Measurements from ENCODE around the gene ZPR1.
"Not testable (repeated sequence)": the region's sequence is repeated elsewhere in the genome, so short reads cannot be mapped to it uniquely, and the experiment has no call there.

ZPR1 gene

GRCh38 chr11:116813170-116813569 lies 25.3 kb upstream of the ZPR1 start:
- H3K36me3 ChIP-seq, result no peaks in the 10 kb centered on the region
- no peak overlapping the region for H3K27ac ChIP-seq
- no peaks in the 10 kb centered on the region for H3K27me3 ChIP-seq
- H3K4me2 ChIP-seq, result no peak overlapping the region
- no peaks in the 10 kb centered on the region for H3K4me1 ChIP-seq
- H3K4me3 ChIP-seq, result no peak overlapping the region
- no peaks in the 10 kb centered on the region for H3K9me3 ChIP-seq (replicated peaks in 1 of 11)
- no peaks in the 10 kb centered on the region for H4K20me1 ChIP-seq
- H3K9ac ChIP-seq, result no peak overlapping the region
- no peak for TF ChIP-seq Cebpa-rat (IDR thresholded peaks at IDR 0.05)

GRCh38 chr11:116812109-116812508 lies 24.3 kb upstream of the ZPR1 start:
- no peaks in the 10 kb centered on the region for H4K20me1 ChIP-seq
- H3K27ac ChIP-seq, result no peak overlapping the region
- H3K9me3 ChIP-seq (replicated peaks in 1 of 11), result no peaks in the 10 kb centered on the region
- no peak overlapping the region for H3K4me3 ChIP-seq
- TF ChIP-seq Cebpa-rat (IDR thresholded peaks at IDR 0.05), result no peak
- no peak overlapping the region for H3K4me2 ChIP-seq
- no peaks in the 10 kb centered on the region for H3K36me3 ChIP-seq
- H3K4me1 ChIP-seq, result no peaks in the 10 kb centered on the region
- no peaks in the 10 kb centered on the region for H3K27me3 ChIP-seq
- no peak overlapping the region for H3K9ac ChIP-seq

GRCh38 chr11:116811194-116811593 lies 23.4 kb upstream of the ZPR1 start:
- TF ChIP-seq Cebpa-rat (IDR thresholded peaks at IDR 0.05), result no peak
- H3K4me1 ChIP-seq, result no peaks in the 10 kb centered on the region
- no peaks in the 10 kb centered on the region for H3K36me3 ChIP-seq
- H3K9me3 ChIP-seq (replicated peaks in 1 of 11), result no peaks in the 10 kb centered on the region
- H4K20me1 ChIP-seq, result no peaks in the 10 kb centered on the region
- no peaks in the 10 kb centered on the region for H3K27me3 ChIP-seq
- no peak overlapping the region for H3K9ac ChIP-seq
- H3K4me3 ChIP-seq, result no peak overlapping the region
- H3K27ac ChIP-seq, result no peak overlapping the region
- H3K4me2 ChIP-seq, result no peak overlapping the region

GRCh38 chr11:116808262-116809175 lies 20.7 kb upstream of the ZPR1 start:
- Histone ChIP-seq H3K36me3 (no peaks in the 10 kb centered on the region), H4K20me1 (no peaks in the 10 kb centered on the region), H3K27ac (no peak overlapping the region), H3K27me3 (no peaks in the 10 kb centered on the region), H3K4me3 (no peak overlapping the region), H3K9me3 (replicated peaks in 1 of 11) (no peaks in the 10 kb centered on the region), H3K4me2 (no peak overlapping the region), H3K9ac (no peak overlapping the region), H3K4me1 (no peaks in the 10 kb centered on the region)
- TF ChIP-seq Cebpa-rat (IDR thresholded peaks at IDR 0.05), result no peak

- Histone ChIP-seq H4K20me1 (no peaks in the 10 kb centered on the region), H3K4me2 (no peak overlapping the region), H3K4me1 (no peaks in the 10 kb centered on the region), H3K4me3 (no peak overlapping the region), H3K9ac (no peak overlapping the region), H3K9me3 (replicated peaks in 1 of 11) (no peaks in the 10 kb centered on the region), H3K36me3 (no peaks in the 10 kb centered on the region), H3K27me3 (no peaks in the 10 kb centered on the region), H3K27ac (no peak overlapping the region)
- no peak for TF ChIP-seq Cebpa-rat (IDR thresholded peaks at IDR 0.05)
Observed at GRCh38 chr11:116807601-116808261, 19.9 kb upstream of the ZPR1 start.

GRCh38 chr11:116804001-116804400 lies 16.2 kb upstream of the ZPR1 start:
- Histone ChIP-seq H3K36me3 (no peaks in the 10 kb centered on the region), H4K20me1 (no peaks in the 10 kb centered on the region), H3K9me3 (replicated peaks in 1 of 11) (no peaks in the 10 kb centered on the region), H3K27me3 (no peaks in the 10 kb centered on the region), H3K4me3 (no peak overlapping the region), H3K9ac (no peak overlapping the region), H3K4me1 (no peaks in the 10 kb centered on the region), H3K4me2 (no peak overlapping the region), H3K27ac (no peak overlapping the region)
- no peak for TF ChIP-seq Cebpa-rat (IDR thresholded peaks at IDR 0.05)

- not testable (repeated sequence) for H3K9ac ChIP-seq; H3K4me2 ChIP-seq; H3K27me3 ChIP-seq; H3K4me1 ChIP-seq; H3K4me3 ChIP-seq; H3K27ac ChIP-seq; H3K36me3 ChIP-seq; H3K9me3 ChIP-seq (replicated peaks in 1 of 11); H4K20me1 ChIP-seq
Observed at GRCh38 chr11:116801662-116802061, 13.8 kb upstream of the ZPR1 start.

GRCh38 chr11:116800610-116801009 lies 12.8 kb upstream of the ZPR1 start:
- Histone ChIP-seq H3K27ac (no peak overlapping the region), H4K20me1 (no peaks in the 10 kb centered on the region), H3K4me2 (no peak overlapping the region), H3K4me1 (no peaks in the 10 kb centered on the region), H3K9ac (no peak overlapping the region), H3K9me3 (replicated peaks in 1 of 11) (peaks cover 0 to 6% (median 0%) of the 10 kb centered on the region in 11 experiments; a peak in 1 of 22 replicates), H3K4me3 (no peak overlapping the region), H3K36me3 (no peaks in the 10 kb centered on the region), H3K27me3 (no peaks in the 10 kb centered on the region)
- TF ChIP-seq Cebpa-rat (IDR thresholded peaks at IDR 0.05), result no peak

- H3K9ac ChIP-seq, result no peak overlapping the region
- no peak for TF ChIP-seq Cebpa-rat (IDR thresholded peaks at IDR 0.05)
- no peak overlapping the region for H3K27ac ChIP-seq
Observed at GRCh38 chr11:116798368-116798767, 10.5 kb upstream of the ZPR1 start.

GRCh38 chr11:116797816-116798215 lies 10.0 kb upstream of the ZPR1 start:
- Histone ChIP-seq H3K27ac (no peak overlapping the region), H3K4me3 (no peak overlapping the region), H3K36me3 (no peaks in the 10 kb centered on the region), H3K9ac (no peak overlapping the region), H3K27me3 (no peaks in the 10 kb centered on the region), H4K20me1 (no peaks in the 10 kb centered on the region), H3K9me3 (replicated peaks in 1 of 11) (peaks cover 0 to 12% (median 0%) of the 10 kb centered on the region in 11 experiments; a peak in 1 of 22 replicates), H3K4me2 (no peak overlapping the region), H3K4me1 (peaks cover 0 to 4% (median 0%) of the 10 kb centered on the region in 10 experiments; a peak in 4 of 20 replicates)
- TF ChIP-seq Cebpa-rat (IDR thresholded peaks at IDR 0.05), result no peak

More at GRCh38 chr11:116798368-116798767, 10.5 kb upstream of the ZPR1 start:
- H3K27me3 ChIP-seq, result no peaks in the 10 kb centered on the region
- no peaks in the 10 kb centered on the region for H3K4me1 ChIP-seq
- no peaks in the 10 kb centered on the region for H4K20me1 ChIP-seq
- H3K9me3 ChIP-seq (replicated peaks in 1 of 11), result peaks cover 0 to 12% (median 0%) of the 10 kb centered on the region in 11 experiments; a peak in 1 of 22 replicates
- no peaks in the 10 kb centered on the region for H3K36me3 ChIP-seq
- no peak overlapping the region for H3K4me3 ChIP-seq
- H3K4me2 ChIP-seq, result no peak overlapping the region
